NK-92 (cell line): ENCODE measurements around the gene STK32C.

Experiments
- DNase-seq: peaks from one replicate; lab custom pipeline; 2025; ENCODE audit not compliant: unreplicated experiment; lab: John Stamatoyannopoulos, UW

Gene STK32C

DNA sequence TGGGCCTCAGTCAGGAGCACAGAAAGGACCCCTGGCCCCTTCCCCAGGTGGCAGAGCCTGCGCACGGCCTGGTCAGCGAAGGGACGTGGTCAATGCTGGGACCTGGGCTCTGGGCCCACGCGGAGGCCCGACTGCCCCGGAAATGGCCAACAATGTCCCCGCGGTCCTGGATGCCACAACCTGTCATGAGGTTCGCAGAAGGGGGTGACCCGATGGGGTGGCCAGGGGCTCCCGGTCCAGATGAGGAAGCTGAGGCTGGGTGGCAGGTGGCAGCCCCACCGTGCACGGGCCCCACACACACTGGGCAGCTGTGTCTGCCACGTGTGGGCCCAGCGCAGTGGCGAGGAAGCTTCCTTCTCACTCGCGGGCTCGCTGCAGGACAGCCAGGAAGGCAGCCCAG lies 71.6 kb downstream of the STK32C start:
- no peak for DNase-seq

DNA sequence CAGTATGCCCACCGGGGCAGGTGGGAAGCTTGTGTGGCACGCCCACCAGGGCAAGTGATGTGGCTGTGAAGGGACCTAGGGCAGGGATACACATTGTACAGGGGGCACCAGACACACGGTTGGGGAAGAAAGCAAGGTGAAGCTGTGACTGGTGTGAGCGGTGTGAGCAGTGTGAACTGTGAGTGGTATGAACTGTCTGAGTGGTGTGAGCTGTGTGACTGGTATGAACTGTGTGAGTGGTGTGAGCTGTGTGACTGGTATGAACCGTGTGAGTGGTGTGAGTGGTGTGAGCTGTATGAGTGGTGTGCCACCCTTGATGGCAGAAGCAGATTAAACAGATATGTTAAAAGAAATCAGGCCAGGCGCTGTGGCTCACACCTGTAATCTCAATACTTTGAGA lies 72.9 kb downstream of the STK32C start:
- no peak for DNase-seq

DNA sequence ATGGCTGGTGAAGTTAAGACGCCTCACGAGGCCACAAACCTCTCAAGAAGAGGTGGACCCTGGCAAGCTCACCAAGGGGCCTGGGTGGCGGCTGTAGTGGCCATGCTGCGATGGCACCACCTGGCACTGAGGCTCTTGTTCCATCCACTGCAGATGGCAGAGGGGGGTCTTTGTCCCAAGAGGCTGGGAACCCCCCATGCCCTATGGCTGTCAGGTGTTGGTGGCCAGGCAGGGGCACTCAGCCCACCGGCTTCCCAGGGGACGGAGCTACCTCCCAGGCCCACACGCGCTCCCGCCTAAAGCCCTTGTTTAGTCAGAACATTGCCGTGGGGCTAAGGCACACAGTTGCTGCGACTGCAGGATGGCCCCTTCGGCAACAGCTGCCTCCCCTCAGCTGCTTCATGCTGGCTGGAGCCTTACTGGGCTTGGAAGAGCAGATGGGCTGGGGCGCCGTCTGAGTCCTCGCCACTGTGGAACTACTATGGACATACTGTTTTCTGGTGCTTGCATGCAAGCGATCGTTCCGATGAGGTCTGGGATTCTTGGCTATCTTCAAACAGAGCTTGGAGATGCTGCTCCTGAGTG lies 74.2 kb downstream of the STK32C start:
- DNase-seq, result no peak

DNA sequence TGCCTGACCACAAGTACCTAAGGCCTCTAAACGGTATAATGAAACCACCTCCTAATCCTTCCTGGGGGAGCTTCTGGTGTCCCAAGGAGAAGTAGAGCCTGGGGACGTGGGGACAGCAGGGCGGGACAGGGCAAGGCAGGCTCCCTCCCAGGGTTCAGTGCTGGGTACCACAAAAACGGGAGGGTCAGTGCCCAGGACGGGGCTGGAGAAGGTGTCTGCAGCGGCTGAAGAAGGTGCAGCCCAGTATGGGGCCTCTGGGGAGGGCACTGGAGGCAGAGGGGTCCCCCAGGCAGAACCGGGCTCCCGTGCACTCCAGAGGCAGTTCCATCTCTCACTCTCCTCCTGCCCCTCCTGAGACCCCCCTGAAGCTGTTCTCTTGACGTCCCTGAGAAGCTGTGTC lies 74.8 kb downstream of the STK32C start:
- no peak for DNase-seq

DNA sequence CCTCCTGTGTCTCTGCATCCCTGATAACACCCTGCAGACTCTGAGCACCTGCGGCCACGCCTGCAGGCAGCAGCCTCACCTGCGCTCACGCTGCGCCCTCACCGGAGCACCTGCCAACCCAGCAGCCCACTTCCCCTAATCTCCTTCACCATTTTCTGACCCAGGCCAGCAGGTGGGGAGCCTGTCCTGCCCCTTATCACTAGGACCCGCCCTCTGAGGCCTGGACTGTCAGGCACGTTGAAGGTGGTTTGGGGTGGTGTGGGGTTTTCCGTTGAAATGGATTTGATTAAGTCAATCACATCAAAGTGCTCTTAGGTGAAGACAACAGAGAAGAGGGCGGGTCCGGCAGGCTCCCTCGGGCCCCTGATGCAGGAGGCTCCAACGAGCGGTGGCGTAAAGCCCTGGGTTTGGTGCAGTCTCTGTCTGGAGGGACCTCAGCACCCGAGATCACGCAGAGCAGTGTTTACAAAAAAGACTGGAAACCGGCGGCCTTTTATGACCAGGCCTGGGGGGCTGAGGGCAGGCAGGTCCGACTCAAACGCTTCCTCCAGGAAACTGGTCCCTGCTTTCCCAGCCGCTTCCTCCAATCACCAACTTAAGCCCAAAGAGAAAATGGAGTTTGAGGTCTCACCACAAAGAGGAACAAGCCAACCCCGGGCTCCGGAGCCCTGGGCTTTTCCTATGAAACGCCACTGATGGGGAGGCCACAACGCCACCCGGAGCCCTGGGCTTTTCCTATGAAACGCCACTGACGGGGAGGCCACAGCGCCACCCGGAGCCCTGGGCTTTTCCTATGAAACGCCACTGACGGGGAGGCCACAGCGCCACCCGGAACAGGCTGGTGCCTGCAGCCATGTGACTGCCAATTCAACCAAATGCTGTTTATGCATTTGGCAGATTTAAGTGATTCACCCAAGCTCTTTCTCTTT lies 75.5 kb downstream of the STK32C start:
- DNase-seq, result no peak

DNA sequence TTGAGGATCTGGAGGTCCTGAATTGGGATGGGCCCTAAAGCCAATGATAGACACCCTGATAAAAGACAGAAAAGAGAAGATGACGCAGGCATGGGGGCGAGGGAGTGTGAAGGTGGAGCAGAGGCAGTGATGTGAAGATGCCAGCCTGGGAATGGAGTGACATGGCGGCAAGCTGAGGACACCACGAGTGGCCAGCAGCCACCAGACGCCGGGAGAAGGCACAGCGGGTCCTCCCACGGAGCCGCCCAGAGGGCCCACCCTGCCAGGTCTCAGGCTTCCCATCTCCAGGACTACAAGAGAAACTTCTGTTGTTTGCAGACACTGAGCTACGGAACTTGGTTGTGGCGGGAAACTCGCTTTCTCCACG lies 76.1 kb downstream of the STK32C start:
- no peak for DNase-seq

DNA sequence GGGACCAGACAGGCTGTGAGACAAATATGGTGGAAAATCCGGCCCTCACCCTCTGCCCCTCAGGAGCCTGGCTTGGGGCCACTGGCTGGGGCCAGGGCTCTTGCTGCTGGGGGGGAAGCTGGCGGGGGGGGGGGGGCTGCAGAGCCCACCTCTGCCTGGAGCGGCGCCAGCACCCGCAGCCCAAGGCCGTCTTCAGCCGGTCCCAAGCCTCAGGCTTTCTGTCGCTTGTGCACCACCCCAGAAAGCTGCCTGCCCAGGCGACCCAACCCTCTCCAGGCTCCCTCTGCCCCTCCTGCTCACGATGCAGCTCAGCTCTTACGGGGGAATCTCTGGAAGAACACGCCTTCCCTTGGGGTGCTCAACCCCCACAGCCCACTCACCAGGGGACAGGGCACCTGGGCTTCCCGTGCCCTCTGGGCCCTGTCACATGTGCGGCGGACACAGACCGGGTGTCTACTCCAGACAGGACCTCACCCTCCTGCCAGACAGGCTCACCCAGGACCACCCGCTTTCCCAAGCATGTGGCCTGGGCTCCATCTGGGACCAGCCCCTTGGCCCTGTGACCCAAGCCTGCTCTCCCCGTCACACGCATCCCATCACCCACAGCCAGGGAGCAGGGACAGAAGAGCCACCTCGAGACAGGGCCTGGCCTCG lies 77.1 kb downstream of the STK32C start:
- no peak for DNase-seq

DNA sequence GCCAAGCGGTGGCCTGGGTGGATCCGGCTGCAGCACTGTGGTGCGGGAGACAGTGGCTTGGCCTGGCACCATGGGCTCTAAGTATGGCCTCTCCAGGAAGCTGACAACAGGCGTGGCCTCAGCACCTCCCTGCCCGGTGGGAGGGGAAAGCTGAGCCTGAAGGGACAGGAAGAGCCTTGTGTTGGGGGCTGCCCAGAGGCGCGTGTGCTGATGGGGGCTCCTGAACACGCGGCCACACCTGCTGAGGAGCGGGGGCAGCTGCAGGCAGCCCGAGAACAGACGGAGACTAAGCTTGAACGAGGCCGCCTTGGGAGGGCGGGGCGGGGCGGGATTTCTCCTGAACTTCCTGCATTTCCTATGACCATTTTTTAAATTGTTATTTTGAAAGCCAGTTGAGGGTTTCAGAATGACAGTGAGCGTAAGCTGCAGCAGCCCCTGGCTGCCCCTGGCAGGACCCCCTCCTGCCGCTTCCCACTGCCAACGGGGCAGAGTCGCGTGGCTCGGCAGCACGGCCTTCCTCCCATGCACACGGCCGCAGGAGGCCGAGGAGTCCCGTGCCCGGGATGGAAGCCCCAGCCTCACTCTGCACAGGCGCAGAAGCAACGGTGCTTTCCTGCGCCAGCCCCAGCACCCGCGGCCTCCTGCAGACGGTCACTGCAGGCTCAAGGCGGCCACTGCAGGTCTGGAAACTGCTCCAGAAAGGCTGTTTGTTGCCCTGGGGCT lies 77.8 kb downstream of the STK32C start:
- DNase-seq, result no peak

DNA sequence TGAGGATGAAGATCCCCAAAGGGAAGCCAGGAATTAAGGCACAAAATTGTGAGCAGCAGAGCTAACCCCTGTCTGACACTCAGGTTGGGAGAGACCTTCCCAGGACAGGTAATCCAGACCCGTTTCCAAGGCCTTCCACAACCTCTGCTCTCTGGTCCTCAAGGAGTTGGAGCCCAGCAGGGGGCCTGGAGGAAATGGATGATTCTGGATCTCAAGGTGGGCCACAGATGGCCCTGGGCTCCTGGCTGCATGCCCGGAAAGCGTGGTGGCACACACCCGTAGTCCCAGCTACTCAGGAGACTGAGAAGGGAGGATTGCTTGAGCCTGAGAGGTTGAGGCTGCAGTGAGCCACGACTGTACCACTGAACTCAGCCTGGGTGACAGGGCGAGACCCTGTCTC lies 78.7 kb downstream of the STK32C start:
- DNase-seq, result no peak

DNA sequence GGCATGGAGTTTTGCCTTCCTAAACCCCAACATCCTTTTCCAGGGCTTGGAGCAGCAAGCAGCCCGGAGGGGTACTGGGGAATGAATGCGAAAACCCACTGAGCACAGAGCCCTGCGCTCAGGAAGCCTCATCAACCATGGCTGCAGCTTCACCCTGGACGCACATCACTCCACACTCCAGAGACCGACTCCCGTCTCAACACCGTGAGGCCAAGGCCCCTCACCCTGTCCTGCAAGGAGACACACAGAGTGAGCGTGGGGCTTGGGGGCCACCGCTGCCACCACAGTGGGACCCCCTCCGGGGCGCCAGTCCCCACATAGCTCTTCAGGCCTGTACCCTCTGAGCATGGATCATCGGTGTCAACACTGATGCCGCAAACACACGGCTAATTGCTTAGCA lies 79.1 kb downstream of the STK32C start:
- no peak for DNase-seq

DNA sequence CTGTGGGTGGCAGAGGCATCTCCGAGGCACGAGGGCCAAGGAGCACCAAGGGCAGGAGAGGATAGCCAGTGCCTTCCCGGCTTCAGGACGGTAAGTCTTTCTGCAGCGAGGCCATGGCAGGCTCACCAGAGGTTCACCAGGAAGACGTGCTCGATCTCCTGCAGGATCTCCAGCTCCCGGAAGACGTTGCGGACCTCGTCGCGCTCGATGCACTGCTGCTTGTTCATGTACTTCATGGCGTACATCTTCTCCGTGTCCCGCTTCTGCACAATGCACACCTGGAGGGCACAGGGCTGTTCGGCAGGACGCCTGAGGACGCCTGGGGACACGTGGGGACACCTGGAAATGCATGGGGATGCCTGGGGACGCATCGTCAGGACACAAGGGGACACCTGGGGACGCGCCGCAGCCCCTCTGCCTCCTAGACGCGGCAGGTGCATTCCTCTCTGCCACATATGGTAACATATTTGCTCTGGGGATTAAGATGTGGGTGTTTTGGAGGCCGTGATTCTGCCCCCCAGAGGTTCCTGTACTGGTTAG lies 79.8 kb downstream of the STK32C start:
- DNase-seq, result no peak

DNA sequence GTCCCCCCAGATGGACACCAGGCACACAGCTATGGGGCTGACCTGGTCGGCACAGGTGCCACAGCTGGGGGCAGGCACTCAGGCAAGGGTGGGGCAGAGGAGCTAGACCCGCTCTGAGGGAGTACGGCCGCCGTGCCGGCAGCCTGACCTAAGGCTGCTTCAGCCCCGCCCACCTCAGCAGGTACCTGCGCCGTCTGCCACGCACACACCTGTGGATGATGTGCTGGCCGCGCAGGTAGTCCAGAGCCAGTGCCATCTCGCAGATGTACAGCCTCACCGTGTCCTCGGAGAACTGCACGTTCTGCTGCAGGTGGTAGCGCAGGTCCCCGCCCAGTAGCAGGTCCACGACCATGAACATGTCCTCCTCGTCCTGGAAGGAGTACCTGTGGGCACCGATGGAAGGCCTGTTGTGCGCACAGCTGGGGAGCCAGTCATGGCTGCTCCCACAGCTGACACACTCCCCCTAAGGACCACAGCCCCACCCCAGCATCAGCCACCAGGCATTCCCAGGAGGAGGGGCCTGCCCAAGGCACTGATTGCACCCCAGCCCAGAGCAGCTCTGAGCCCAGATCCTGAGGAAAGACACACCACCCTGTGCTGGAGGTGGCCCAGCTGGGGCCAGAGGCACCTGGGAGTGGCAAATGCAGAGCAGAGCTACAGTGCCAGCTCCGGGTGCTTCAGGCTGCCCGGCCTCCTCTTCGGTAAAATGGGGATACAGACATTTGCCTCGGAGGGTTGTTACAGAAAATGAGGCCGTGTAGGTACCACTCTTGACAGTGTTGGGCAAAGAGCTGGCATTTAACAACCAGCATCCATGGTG lies 81.0 kb downstream of the STK32C start:
- DNase-seq, result no peak

DNA sequence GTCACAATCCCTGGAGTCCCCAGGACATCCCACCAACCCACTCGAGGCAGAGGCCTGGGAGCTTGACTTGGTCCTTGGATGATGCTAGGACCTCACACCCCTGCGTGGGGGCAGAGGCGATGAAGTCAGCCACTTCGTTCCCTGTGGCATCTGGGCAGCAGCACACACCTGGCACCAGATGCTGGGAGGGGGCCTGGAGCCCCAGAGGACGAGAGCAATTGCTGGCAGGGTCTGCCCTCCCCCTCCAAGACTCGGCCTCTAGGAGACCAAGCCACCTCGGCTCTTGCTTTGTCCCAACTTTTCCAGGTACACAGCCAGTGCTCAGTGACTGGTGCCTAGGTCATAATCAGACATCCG lies 81.9 kb downstream of the STK32C start:
- no peak for DNase-seq

DNA sequence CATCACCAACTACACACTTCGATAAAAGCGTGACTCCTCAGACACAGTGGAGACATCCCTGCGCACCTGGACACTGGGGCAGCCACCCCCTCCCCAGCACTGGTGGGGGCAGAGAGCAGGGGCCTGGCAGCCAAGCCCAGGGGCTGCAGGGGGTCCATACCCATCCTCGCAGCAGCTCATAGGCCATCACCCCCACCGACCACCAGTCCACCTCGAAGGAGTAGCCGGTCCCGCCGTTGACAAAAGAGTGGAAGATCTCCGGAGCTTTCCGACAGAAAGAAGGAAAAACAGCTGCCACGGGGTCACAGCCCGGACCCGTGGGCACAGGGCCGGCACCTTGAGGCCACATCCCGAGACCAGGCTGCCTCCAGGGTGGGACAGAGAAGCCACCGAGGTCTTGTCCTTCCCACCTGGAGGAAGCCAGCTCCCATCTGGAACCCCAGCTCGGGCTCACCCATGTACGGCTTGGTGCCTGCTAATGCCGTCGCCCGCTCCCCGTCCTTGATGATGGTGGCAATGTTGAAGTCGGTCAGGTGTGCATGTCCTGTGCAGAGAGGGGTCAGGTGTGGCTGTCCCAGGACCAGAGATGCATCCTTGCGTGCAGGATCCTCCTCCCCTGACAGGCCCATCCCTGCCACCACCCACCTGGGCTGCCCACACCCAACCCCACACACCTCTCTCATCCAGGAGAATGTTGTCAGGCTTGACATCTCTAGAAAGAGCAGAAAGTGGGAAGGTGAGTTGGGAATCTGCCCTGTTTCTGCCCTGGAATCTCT lies 82.5 kb downstream of the STK32C start:
- DNase-seq, result no peak

DNA sequence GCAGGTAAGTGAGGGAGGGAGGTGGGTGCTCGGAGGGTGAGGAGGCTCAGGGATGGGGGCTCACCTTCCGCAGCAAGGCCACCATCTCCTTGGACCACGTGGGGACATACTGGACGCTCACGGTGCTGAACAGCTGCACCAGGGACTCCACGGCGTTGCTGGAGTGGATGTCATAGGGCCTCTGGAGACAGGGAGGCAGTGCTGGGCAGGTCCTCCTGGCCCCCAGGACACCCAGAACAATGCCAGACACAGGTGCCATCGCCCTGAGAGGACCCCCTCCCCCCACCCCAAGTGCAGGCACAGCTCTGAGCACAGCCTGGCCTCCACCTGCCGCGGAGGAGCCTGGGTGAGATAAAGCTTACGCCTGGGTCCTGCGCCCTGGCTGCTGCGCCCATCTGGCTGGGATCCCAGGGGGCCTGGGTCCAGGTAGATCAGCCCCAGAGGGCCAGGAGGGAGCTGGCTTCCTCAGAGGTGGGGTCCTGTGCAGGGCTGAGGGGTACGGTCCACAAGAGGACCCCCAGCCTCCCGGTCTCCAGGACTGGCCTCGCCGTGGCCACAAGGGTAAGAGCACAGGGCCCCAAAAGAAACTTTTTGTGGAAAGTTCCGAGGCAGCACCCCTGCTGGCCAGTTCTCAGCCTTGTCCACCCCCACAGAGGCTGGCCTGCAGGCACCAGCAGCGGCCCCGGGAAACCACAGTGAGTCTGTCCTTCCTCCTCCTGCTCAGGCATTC lies 83.2 kb downstream of the STK32C start:
- no peak for DNase-seq

DNA sequence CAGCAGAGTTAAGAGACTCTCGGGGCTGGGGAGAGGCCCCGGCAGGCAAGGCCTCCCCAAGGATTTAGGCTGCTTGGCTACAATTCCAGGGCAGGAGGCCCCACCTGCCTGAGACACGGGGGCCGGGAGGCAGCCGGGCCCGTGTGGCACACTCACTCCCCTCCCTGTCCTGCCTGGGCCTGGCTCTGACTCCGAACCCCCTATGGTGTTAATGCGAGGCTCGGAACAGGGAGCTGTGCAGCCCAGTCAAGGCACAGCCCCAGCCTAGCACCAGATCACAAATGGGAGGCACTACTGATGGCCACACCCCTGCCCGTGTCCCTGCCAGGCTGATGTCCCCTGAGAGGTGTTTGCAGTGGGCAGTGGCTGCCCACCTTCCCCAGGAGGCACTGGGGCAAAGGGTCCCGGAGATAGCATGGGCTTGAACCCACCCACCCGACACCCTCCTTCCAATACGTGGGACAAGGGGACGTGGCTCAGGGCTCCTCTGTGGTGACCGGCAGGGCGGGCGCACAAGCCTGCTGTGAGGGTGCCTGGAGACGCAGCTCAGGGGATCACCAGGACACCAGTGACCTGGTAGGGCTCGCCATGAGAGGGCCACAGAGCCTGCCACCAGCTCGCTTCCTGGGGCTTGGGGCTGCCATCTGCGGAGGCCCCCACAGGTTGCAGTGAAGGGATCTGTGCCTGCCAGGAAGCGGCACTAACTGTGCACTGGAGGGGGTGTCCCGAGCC lies 84.0 kb downstream of the STK32C start:
- DNase-seq, result no peak

DNA sequence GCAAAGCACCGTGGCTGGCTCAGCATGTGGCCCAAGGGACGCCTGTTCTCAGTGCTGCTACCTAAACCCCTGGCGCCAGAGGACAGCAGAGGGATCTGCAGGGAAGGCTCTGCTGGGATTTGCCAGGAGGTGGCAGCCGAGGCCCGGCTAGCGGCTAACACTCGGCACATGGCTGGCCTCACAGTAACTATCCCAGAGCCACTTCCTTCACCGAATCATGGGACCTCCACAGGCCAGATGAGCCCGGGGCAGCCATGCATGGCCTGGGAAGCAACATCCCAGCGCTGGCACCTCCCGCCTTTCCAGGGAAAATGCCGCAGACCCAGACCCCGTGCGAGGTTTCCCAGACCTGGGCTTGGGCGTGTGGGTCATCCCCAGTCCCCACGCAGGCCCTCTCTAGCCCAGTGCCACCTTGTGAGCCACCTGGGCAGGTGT lies 84.6 kb downstream of the STK32C start:
- no peak for DNase-seq

DNA sequence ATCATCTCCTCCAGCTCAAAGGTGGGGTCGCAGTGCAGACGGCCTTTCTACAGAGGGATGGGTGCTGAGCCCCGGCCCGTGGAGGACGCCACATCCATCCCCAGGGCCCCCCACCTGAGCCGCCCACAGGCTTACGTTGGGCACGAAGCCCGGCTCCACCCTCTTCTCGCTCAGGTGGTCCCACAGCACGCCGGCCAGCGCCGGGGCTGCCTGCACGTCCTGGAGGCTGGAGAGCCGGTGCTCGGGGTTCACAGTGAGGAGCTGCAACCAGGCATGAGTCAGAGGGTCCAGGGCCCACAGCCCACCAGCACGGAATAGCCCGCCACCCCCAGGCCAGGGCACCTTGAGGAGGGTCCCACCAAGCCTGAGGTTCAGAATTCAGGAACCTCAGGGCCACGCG lies 85.0 kb downstream of the STK32C start:
- DNase-seq, result no peak
